GM21367 (cell line): ENCODE measurements around the gene SCAND1.
"Not testable (repeated sequence)": the region's sequence is repeated elsewhere in the genome, so short reads cannot be mapped to it uniquely, and the experiment has no call there.

ENCODE experiments used
- ATAC-seq: cut with Tn5 transposase; IDR thresholded peaks from one replicate; pipeline ENCODE4 v1.9.1; 2021; ENCODE audit not compliant: unreplicated experiment

The SCAND1 gene

GRCh38 chr20:35963878-35964277 lies 9.6 kb upstream of the SCAND1 start:
- ATAC-seq, result no peak

GRCh38 chr20:35959291-35959690 lies 5.0 kb upstream of the SCAND1 start:
- not testable (repeated sequence) for ATAC-seq

GRCh38 chr20:35956616-35957015 lies 2.3 kb upstream of the SCAND1 start:
- no peak for ATAC-seq

GRCh38 chr20:35954907-35955251 lies 577 bp upstream of the SCAND1 start:
- no peak for ATAC-seq

GRCh38 chr20:35953387-35954199 lies 709 bp downstream of the SCAND1 start:
- ATAC-seq, result peak; percentile 11

- ATAC-seq, result no peak
Observed at GRCh38 chr20:35952480-35953386, 1.6 kb downstream of the SCAND1 start.

- not testable (repeated sequence) for ATAC-seq
Observed at GRCh38 chr20:35952080-35952479, 2.2 kb downstream of the SCAND1 start.

GRCh38 chr20:35950093-35950492 lies 4.2 kb downstream of the SCAND1 start:
- ATAC-seq, result no peak

GRCh38 chr20:35947907-35948306 lies 6.4 kb downstream of the SCAND1 start:
- ATAC-seq, result no peak

- ATAC-seq, result no peak
Observed at GRCh38 chr20:35947489-35947888, 6.8 kb downstream of the SCAND1 start.

- ATAC-seq, result no peak
Observed at GRCh38 chr20:35942243-35942642, 12.1 kb downstream of the SCAND1 start.

- ATAC-seq, result no peak
Observed at GRCh38 chr20:35941620-35942019, 12.7 kb downstream of the SCAND1 start.

GRCh38 chr20:35939264-35939663 lies 15.0 kb downstream of the SCAND1 start:
- ATAC-seq, result no peak

GRCh38 chr20:35934050-35934449 lies 20.3 kb downstream of the SCAND1 start:
- ATAC-seq, result no peak

GRCh38 chr20:35929301-35929700 lies 25.0 kb downstream of the SCAND1 start:
- ATAC-seq, result no peak

GRCh38 chr20:35920523-35920922 lies 33.8 kb downstream of the SCAND1 start:
- no peak for ATAC-seq

GRCh38 chr20:35918021-35918420 lies 36.3 kb downstream of the SCAND1 start:
- no peak for ATAC-seq

GRCh38 chr20:35917077-35917476 lies 37.2 kb downstream of the SCAND1 start:
- no peak for ATAC-seq

GRCh38 chr20:35912881-35913280 lies 41.4 kb downstream of the SCAND1 start:
- no peak for ATAC-seq

GRCh38 chr20:35910254-35910653 lies 44.0 kb downstream of the SCAND1 start:
- ATAC-seq, result no peak

- ATAC-seq, result no peak
Observed at GRCh38 chr20:35909796-35910195, 44.5 kb downstream of the SCAND1 start.

GRCh38 chr20:35909176-35909575 lies 45.1 kb downstream of the SCAND1 start:
- no peak for ATAC-seq
